ENCODE data around the gene TMEM131L.

DNA sequence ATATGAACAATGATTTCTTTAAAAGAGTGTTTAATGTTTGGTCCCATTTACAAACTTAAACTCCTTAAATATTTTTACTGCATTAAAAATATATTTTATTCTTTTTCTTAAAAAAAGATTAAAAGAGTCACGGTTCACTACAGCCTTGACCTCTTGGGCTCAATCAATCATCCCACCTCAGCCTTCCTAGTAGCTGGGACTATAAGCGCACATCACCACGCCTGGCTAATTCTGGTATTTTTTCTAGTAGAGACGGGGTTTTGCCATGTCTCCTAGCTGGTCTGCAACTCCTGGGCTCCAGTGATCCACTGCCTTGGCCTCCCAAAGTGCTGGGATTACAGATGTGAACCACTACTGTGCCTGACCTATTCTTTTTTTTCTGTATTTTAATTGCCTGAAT, 113.2 kb downstream of the TMEM131L start:
- TF ChIP-seq, protein P1, sequence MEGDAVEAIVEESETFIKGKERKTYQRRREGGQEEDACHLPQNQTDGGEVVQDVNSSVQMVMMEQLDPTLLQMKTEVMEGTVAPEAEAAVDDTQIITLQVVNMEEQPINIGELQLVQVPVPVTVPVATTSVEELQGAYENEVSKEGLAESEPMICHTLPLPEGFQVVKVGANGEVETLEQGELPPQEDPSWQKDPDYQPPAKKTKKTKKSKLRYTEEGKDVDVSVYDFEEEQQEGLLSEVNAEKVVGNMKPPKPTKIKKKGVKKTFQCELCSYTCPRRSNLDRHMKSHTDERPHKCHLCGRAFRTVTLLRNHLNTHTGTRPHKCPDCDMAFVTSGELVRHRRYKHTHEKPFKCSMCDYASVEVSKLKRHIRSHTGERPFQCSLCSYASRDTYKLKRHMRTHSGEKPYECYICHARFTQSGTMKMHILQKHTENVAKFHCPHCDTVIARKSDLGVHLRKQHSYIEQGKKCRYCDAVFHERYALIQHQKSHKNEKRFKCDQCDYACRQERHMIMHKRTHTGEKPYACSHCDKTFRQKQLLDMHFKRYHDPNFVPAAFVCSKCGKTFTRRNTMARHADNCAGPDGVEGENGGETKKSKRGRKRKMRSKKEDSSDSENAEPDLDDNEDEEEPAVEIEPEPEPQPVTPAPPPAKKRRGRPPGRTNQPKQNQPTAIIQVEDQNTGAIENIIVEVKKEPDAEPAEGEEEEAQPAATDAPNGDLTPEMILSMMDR (IDR thresholded peaks at IDR 0.05), result no peak
- no peak for TF ChIP-seq POLR2A (IDR thresholded peaks at IDR 0.05)

Measured in testis (tissue), 2 donors.